ENCODE measurements around the gene SERPINE3. TPM values are rescaled to one million over a fixed set of nuclear protein-coding genes. Genes with fewer than 3 reads are reported as not detected.

The SERPINE3 gene
- total RNA-seq, 2 experiments from 2014 or later: not detected

GRCh38 chr13:51412431-51412830 is 72.9 kb downstream of the SERPINE3 start:
- Histone ChIP-seq H2AFZ (ENCODE audit: low read length) (no peak overlapping the region), H3K4me1 (ENCODE audit: insufficient read depth, low read length, poor library complexity, severe bottlenecking) (peaks cover 11% of the 10 kb centered on the region), H3K4me3 (ENCODE audit: low read depth, low read length, poor library complexity, severe bottlenecking) (no peak overlapping the region), H4K20me1 (ENCODE audit: insufficient read depth, low read length) (no peaks in the 10 kb centered on the region), H3K4me2 (ENCODE audit: low read length) (no peak overlapping the region), H3K27ac (ENCODE audit: low read depth, low read length, poor library complexity, severe bottlenecking) (no peak overlapping the region), H3K9me2 (ENCODE audit: insufficient read depth, low read length) (no peaks in the 10 kb centered on the region), H3K36me3 (ENCODE audit: insufficient read depth, low read length) (peaks cover 84% of the 10 kb centered on the region), H3K9me3 (ENCODE audit: low read length) (peaks cover 27% of the 10 kb centered on the region), H3K79me2 (ENCODE audit: insufficient read depth, low read depth, low read length) (peaks cover 59% of the 10 kb centered on the region; the same call in 1 of the 2 replicates)
- no peak for DNase-seq (ENCODE audit: low spot score)
- intact Hi-C loops (cut with micrococcal nuclease; ENCODE audit: unreplicated experiment): no loop called here
- POLR2A ChIA-PET: interaction anchor here (2.6 kb wide), 1 partner anchor 14 kb away, joined by 13 read pairs; no protein-coding TSS in a partner anchor
- BruUV-seq (replicated peaks): no TSS peak
- CTCF ChIA-PET (ENCODE audit: unreplicated experiment): no interaction called here
- TF ChIP-seq EZH2phosphoT487 (IDR thresholded peaks at IDR 0.05; ENCODE audit: borderline replicate concordance, low read depth, low read length) (no peak), CTCF (conservative IDR thresholded peaks at IDR 0.05; ENCODE audit: low read length) (no peak)

Small RNA genes lying within 50 kb of the gene (microRNA-seq; reads per million reads assigned to microRNA genes)
- not detected for gene MIR5693 (ENCODE audit: borderline replicate concordance)

Small RNA genes lying within 50 kb of the gene (small RNA-seq; reads per million reads assigned to genes)
- gene MIR5693: not detected

Other genes with a start within 250 kb of the SERPINE3 start
- gene C13orf42, start 228.4 kb upstream of the SERPINE3 start, total RNA-seq (2014; rRNA removed; shearing (Covaris generic)): not detected in 2 replicates
- not detected in 2 replicates for gene C13orf42, start 228.4 kb upstream of the SERPINE3 start, total RNA-seq (2022)
- gene FAM124A, start 117.3 kb upstream of the SERPINE3 start, total RNA-seq (2014; rRNA removed; shearing (Covaris generic)): not detected in 2 replicates
- 0.44 and 0.48 TPM in 2 replicates for gene FAM124A, start 117.3 kb upstream of the SERPINE3 start, total RNA-seq (2022)
- gene INTS6, start 113.3 kb downstream of the SERPINE3 start, total RNA-seq (2014; rRNA removed; shearing (Covaris generic)): 37.0 and 45.6 TPM in 2 replicates
- 51.9 and 58.7 TPM in 2 replicates for gene INTS6, start 113.3 kb downstream of the SERPINE3 start, total RNA-seq (2022)
- 6.4 and 8.2 TPM in 2 replicates for gene WDFY2, start 244.8 kb downstream of the SERPINE3 start, total RNA-seq (2014; rRNA removed; shearing (Covaris generic))
- gene WDFY2, start 244.8 kb downstream of the SERPINE3 start, total RNA-seq (2022): 18.1 and 18.5 TPM in 2 replicates